ENCODE results near the gene LAD1. TPM values are rescaled to one million over a fixed set of nuclear protein-coding genes. Genes with fewer than 3 reads are reported as not detected.

LAD1 gene
- total RNA-seq, 1 donor from 2014 or later = 91.8 TPM

GRCh38 chr1:201405484-201405831, 6.3 kb upstream of the LAD1 start:
- DNase-seq (ENCODE audit: extremely low spot score in 2 of 2) = no peak
- intact Hi-C loops (cut with DNase I) = no loop called here

GRCh38 chr1:201404722-201405483, 5.8 kb upstream of the LAD1 start:
- H3K27ac ChIP-seq = no peak overlapping the region
- H3K9me3 ChIP-seq = no peaks in the 10 kb centered on the region
- DNase-seq (ENCODE audit: extremely low spot score in 2 of 2) = no peak
- peaks cover 23% of the 10 kb centered on the region for H3K4me1 ChIP-seq
- TF ChIP-seq POLR2A (IDR thresholded peaks at IDR 0.05) (no peak), POLR2AphosphoS5 (IDR thresholded peaks at IDR 0.05; ENCODE audit: insufficient read depth in 1 of 2, low read depth in 1 of 2) (no peak), CTCF (IDR thresholded peaks at IDR 0.05) (no peak)
- no peaks in the 10 kb centered on the region for H3K36me3 ChIP-seq
- no peak overlapping the region for H3K4me3 ChIP-seq
- no peaks in the 10 kb centered on the region for H3K27me3 ChIP-seq
- intact Hi-C loops (cut with DNase I) = no loop called here

More at GRCh38 chr1:201405484-201405831, 6.3 kb upstream of the LAD1 start:
- peaks cover 18% of the 10 kb centered on the region for H3K4me1 ChIP-seq
- no peaks in the 10 kb centered on the region for H3K36me3 ChIP-seq
- no peak for TF ChIP-seq CTCF (IDR thresholded peaks at IDR 0.05)
- TF ChIP-seq POLR2AphosphoS5 (IDR thresholded peaks at IDR 0.05; ENCODE audit: insufficient read depth in 1 of 2, low read depth in 1 of 2) = no peak
- TF ChIP-seq POLR2A (IDR thresholded peaks at IDR 0.05) = no peak
- H3K9me3 ChIP-seq = no peaks in the 10 kb centered on the region
- no peak overlapping the region for H3K4me3 ChIP-seq
- no peak overlapping the region for H3K27ac ChIP-seq
- no peaks in the 10 kb centered on the region for H3K27me3 ChIP-seq

- intact Hi-C loops (cut with DNase I) = no loop called here
- no peak for TF ChIP-seq POLR2A (IDR thresholded peaks at IDR 0.05)
- Histone ChIP-seq H3K9me3 (no peaks in the 10 kb centered on the region), H3K4me1 (peaks cover 32% of the 10 kb centered on the region), H3K27me3 (no peaks in the 10 kb centered on the region), H3K4me3 (no peak overlapping the region), H3K27ac (no peak overlapping the region), H3K36me3 (no peaks in the 10 kb centered on the region)
- DNase-seq (ENCODE audit: extremely low spot score in 2 of 2) = no peak
Observed at GRCh38 chr1:201404055-201404454, 4.9 kb upstream of the LAD1 start.

GRCh38 chr1:201403359-201403758, 4.2 kb upstream of the LAD1 start:
- H3K4me1 ChIP-seq = peaks cover 32% of the 10 kb centered on the region
- H3K27ac ChIP-seq = no peak overlapping the region
- TF ChIP-seq CTCF (IDR thresholded peaks at IDR 0.05) = no peak
- no peak for TF ChIP-seq POLR2AphosphoS5 (IDR thresholded peaks at IDR 0.05; ENCODE audit: insufficient read depth in 1 of 2, low read depth in 1 of 2)
- no peak for TF ChIP-seq POLR2A (IDR thresholded peaks at IDR 0.05)
- DNase-seq (ENCODE audit: extremely low spot score in 2 of 2) = no peak
- intact Hi-C loops (cut with DNase I) = no loop called here
- H3K9me3 ChIP-seq = no peaks in the 10 kb centered on the region
- H3K36me3 ChIP-seq = no peaks in the 10 kb centered on the region
- H3K27me3 ChIP-seq = no peaks in the 10 kb centered on the region
- no peak overlapping the region for H3K4me3 ChIP-seq

DNA sequence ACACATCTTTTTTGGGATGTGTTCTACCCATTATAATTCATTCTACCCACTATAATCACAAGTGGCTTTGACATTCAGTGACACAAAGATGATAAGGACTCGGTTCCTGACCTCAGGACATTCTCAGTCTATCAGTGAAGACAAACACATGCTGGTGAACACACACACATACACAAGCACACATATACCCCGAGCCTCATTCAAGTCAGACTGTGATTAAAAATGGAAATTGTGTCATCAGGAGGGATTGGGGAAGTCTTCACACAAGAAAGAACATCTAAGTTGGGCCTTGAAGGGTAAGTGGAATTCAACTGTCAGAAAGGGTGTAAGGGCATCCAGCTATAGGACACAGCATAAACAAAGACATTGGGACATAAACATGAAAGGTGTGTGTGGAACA, 2.6 kb upstream of the LAD1 start:
- TF ChIP-seq POLR2AphosphoS5 (IDR thresholded peaks at IDR 0.05; ENCODE audit: insufficient read depth in 1 of 2, low read depth in 1 of 2) (no peak), CTCF (IDR thresholded peaks at IDR 0.05) (no peak), POLR2A (IDR thresholded peaks at IDR 0.05) (no peak)
- H3K4me3 ChIP-seq = no peak overlapping the region
- H3K9me3 ChIP-seq = no peaks in the 10 kb centered on the region
- peaks cover 24% of the 10 kb centered on the region for H3K4me1 ChIP-seq
- intact Hi-C loops (cut with DNase I) = no loop called here
- DNase-seq (ENCODE audit: extremely low spot score in 2 of 2) = no peak
- H3K36me3 ChIP-seq = no peaks in the 10 kb centered on the region
- no peaks in the 10 kb centered on the region for H3K27me3 ChIP-seq
- no peak overlapping the region for H3K27ac ChIP-seq

All from vagina (tissue), 2 donors.